HG02973 (cell line): ENCODE results near the gene PCBP3.
"Not testable (repeated sequence)": the region's sequence is repeated elsewhere in the genome, so short reads cannot be mapped to it uniquely, and the experiment has no call there.

Experiments
- ATAC-seq: cut with Tn5 transposase; IDR thresholded peaks from one replicate; pipeline ENCODE4 v1.9.1; 2021; ENCODE audit warnings: moderate library complexity; ENCODE audit not compliant: unreplicated experiment

PCBP3 gene

GRCh38 chr21:45870421-45870820 lies 226.9 kb downstream of the PCBP3 start:
- no peak for ATAC-seq

GRCh38 chr21:45870851-45871615 lies 227.5 kb downstream of the PCBP3 start:
- no peak for ATAC-seq

GRCh38 chr21:45871616-45872236 lies 228.2 kb downstream of the PCBP3 start:
- ATAC-seq, result no peak

DNA sequence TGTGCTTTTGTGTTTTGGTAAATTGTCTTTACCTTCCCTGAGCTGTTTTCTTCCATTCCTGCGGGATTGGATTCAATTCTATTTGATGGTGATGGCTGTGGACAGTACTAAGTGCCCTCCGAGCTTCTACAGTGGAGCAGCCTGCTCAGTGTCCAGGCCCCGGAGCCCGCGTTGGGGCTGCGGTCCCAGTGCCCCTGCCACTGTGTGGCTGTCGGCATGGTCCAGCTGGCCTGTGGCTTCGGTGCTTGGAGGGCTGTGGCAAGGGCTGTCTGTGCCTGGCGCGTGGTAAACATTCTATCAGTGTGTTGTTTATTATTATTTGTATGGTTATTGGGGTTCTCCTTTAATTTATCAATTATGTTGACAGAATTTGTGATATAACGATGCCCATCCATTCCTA lies 228.9 kb downstream of the PCBP3 start:
- ATAC-seq, result no peak

DNA sequence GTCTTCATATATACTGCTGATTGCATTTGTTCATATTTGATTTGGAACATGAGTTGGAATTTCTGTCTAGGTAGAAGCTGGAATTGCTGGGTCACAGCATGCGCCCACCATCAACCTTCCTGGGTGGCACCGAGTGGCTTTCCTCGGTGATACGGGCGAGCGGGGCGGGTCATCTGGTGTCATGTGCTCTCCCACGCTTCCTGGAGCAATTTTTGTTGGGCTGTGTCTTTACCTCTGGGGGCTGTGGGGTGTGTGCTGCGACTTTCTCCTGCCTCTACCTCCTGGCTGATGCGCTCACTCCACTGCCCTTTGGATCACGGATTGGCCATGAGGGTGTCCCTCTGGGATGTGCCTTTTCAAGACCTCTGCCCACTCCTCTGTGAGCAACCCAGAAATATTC lies 229.4 kb downstream of the PCBP3 start:
- no peak for ATAC-seq

DNA sequence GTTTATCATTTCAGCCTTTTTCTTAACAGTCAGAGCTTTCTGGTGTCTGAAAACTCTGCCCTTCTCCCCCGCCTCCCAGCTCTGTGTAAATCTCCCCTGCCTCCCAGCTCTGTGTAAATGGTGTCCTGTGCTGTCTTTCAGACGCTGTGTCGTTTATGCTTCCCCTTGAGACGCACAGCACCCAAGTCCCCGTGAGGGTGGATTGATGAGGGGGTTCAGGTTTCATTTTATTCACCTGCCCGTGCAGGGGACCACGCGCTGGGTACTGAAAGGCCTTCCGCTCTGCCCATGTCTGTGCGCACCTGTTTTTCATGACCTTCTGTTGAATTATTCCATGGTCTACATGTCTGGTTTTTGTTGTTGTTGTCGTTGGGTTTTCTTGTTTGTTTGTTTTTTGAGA lies 229.9 kb downstream of the PCBP3 start:
- no peak for ATAC-seq

GRCh38 chr21:45873866-45874265 lies 230.3 kb downstream of the PCBP3 start:
- no peak for ATAC-seq

DNA sequence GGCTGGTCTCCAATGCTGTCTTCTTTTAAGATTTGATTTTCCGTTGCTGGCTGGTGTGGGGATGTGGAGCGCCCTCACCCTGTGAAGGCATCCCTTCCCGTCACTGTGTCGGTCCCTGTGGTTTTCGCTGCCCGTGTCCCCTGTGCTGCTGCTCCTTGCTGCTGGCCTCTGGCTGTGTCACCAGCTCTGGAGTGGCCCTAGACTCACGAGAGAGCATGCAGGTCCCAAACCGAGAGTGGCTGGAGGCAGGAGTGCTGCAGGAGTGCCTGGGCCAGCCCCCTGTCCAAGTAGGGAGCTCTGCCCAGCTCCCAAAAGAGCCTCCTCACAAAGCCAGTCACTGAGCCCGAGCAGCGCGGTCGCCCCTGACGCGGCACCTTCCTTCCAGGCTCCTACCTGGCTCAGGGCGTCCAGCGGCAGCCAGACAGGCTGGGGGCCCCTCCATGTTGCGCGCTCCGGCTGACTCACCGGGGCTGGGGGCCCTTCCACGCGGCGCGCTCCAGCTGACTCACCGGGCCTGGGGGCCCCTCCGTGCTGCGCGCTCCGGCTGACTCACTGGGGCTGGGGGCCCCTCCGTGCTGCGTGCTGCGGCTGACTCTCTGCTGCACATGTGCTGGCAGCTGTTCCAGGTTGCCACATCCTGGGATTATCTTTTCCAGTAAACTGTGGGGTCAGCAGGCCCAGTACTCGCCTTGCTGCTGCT lies 231.3 kb downstream of the PCBP3 start:
- ATAC-seq, result no peak

DNA sequence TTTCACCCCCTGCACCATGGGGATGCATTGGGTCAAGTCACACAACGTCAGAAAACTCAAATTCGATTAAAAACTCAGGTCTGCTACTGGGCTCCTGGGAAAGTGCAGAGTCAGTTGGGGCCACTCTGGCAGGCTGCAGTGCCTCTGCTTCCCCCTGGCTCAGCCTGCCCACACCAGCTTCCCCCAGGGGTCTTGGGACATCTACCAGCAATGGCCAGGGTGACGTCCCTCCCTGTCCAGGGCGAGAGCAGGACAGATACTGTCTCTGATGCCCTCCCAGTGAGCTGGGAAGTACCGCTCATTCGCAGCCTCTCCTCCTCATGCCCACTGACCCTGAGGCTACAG lies 231.9 kb downstream of the PCBP3 start:
- no peak for ATAC-seq

DNA sequence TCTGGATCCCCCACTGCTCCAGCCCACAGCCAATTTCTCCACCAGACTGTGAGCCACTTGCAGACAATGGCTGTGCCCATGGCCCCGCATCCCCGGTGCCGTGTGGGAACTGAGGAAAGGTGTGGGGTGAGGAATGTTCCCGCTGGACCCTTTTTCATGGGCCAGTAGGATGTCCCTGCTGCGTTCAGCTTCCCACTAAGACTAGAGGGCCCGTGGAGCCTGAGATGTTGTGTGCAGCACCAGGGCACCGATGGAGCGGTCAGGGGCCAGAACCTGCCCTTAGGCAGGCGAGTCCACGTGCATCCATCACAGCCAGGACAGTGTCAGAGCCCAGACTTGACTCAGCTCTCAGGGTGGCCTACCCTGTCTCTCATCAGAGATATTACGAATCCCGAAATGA lies 232.4 kb downstream of the PCBP3 start:
- no peak for ATAC-seq

DNA sequence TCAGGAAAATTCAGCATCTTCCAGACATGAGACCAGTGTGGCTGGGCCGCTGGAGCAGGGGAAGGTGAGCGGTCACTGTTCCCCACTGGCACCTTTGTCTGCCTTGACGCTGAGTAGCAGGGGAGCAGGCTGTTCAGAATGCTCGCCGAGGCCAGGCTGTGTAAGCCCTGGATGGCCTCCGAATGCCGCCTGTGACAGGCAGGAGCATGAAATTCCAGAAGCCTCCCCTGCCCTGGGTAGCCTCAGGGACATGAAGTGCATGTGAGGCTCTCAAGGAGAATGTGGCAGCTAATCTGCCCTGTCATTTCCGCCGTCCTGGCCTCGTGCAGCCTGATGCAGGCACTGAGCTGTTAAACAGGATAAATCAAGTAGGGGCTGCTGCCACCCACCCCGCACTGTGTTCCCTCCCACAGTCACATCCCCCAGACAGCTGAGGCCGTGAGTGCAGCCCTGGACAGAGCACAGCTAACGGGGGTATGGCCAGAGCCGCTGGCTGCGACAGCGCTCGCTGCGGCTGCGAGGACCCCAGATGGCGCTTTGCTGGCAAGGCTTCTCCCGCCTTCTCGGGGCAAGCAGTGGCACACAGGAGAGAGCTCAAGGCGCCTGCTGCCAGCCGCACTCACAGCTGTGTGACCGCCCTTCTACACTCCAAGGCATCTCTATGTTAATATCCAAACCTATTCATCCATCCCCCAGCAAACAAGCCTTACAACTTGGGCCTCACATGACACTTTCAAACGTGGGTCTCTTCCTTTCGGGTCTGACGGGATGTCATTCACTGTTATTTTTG lies 233.1 kb downstream of the PCBP3 start:
- ATAC-seq, result no peak

- ATAC-seq, result no peak
These were observed 233.6 kb downstream of the PCBP3 start for GRCh38 chr21:45877171-45877438.

- no peak for ATAC-seq
These were observed 234.4 kb downstream of the PCBP3 start for GRCh38 chr21:45877821-45878469.

GRCh38 chr21:45880097-45881068 lies 236.9 kb downstream of the PCBP3 start:
- no peak for ATAC-seq

GRCh38 chr21:45882645-45883044 lies 239.1 kb downstream of the PCBP3 start:
- ATAC-seq, result no peak

DNA sequence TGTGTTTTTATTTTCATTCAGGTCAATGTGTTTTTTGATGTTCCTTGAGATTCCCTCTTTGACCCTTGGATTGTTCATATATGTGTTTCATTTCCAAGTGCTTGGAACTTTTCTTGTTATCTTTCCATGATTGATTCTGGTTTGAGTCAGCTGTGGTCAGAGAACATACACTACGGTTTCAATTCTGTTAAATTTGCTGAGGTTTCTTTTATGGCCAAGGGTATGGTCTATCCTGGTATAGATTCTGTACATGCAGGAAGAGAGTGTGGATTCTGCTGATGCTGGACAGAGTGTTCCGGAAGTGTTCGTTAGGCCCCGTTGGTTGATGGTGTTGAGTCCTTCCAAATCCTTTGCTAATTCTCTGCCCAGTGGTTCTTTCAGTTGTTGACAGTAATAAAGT lies 239.6 kb downstream of the PCBP3 start:
- no peak for ATAC-seq

GRCh38 chr21:45885597-45885929 lies 242.0 kb downstream of the PCBP3 start:
- no peak for ATAC-seq

DNA sequence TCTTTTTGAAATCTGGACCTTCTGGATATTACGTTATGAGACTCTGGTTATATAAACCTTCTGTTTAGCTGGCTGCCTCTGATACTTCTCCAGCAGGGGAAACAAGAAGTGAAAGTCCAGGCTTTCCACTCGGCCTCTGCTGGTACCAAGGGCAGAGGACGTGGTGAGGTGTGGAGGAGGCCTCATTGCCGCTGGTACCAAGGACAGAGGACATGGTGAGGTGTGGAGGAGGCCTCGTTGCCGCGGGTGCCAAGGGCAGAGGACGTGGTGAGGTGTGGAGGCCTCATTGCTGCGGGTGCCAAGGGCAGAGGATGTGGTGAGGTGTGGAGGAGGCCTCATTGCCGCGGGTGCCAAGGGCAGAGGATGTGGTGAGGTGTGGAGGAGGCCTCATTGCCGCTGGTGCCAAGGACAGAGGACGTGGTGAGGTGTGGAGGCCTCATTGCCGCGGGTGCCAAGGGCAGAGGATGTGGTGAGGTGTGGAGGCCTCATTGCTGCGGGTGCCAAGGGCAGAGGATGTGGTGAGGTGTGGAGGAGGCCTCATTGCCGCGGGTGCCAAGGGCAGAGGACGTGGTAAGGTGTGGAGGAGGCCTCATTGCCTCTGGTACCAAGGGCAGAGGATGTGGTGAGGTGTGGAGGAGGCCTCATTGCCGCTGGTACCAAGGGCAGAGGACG lies 242.5 kb downstream of the PCBP3 start:
- not testable (repeated sequence) for ATAC-seq

DNA sequence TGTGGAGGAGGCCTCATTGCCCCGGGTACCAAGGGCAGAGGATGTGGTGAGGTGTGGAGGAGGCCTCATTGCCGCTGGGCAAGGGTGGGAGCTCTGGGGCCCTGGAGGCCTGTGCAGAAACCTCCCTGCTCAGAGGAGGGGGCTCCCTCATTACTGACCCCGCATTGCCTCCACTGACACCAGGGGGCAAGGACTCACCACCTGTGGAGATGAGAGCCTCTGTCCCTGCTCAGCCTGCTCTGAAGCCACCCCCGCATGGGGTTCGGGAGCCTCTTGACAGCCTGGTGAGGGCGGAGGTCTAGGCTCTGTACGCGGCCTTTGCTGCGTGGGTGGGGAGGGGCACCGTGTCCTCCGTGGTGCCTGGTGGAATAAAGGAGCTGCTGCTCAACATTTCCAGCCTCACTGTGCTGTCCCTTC lies 243.1 kb downstream of the PCBP3 start:
- ATAC-seq, result no peak
